ENCODE data around the gene COMP. TPM values are rescaled to one million over a fixed set of nuclear protein-coding genes. Genes with fewer than 3 reads are reported as not detected.

Gene COMP
- polyA plus RNA-seq, 1 donor (not counting 4 experiments of a cell fraction or from before 2014, with no cell fraction given), result not detected

DNA sequence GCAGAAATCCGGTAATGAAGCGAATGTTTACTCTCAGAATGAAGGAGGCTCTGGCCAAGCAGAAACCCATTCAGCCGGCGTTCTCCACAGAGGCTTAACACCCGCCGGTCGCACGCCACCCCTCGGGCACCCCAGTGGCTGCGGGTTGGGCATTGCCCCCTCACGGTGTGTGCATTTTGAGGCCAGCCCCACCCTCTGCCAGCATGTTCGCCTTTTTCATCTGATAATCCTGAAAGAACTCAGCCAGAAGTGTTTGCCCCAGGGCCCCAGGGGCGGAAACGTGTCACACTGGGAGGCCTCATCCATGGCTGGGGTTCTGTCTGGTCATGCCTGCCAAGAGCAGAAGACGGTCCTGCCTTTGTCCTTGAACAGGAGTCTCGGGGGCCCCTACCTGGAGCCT is 34.2 kb downstream of the COMP start:
- Histone ChIP-seq H3K79me2 (ENCODE audit: control insufficient read depth, insufficient read depth, low read length) (peaks cover 3% of the 10 kb centered on the region), H4K20me1 (ENCODE audit: control insufficient read depth, extremely low read depth, insufficient read depth, low read length) (no peaks in the 10 kb centered on the region), H3K27ac (ENCODE audit: control insufficient read depth, insufficient read depth, low read length) (peak overlapping the region; percentile 63), H3K9me3 (ENCODE audit: control insufficient read depth, low read depth, low read length) (no peaks in the 10 kb centered on the region), H2AFZ (ENCODE audit: control insufficient read depth, low read length) (peak overlapping the region; percentile 23), H3K4me2 (ENCODE audit: control insufficient read depth, extremely low read depth, insufficient read depth, low read depth, low read length) (peak overlapping the region; percentile 74), H3K4me3 (ENCODE audit: control insufficient read depth in 2 of 3, extremely low read depth in 1 of 3, insufficient read depth in 2 of 3, low read depth in 1 of 3, low read length in 3 of 3) (peak overlapping the region in 2 of 3 experiments; percentile 33 to 37), H3K9ac (ENCODE audit: control insufficient read depth, extremely low read depth, insufficient read depth, low read length) (peak overlapping the region; percentile 55), H3K9me1 (ENCODE audit: control insufficient read depth, extremely low read depth, insufficient read depth, low read length) (no peaks in the 10 kb centered on the region), H3K27me3 (ENCODE audit: control insufficient read depth, extremely low read depth, insufficient read depth, low read length) (no peaks in the 10 kb centered on the region), H3K36me3 (ENCODE audit: control insufficient read depth in 2 of 2, extremely low read depth in 1 of 2, insufficient read depth in 2 of 2, low read length in 2 of 2) (no peaks in the 10 kb centered on the region), H3K4me1 (ENCODE audit: control insufficient read depth, extremely low read depth, insufficient read depth, low read length) (peaks cover 41% of the 10 kb centered on the region)
- FAIRE-seq (peak; percentile 86), DNase-seq (ENCODE audit: low read depth, low spot score) (peak; percentile 67)
- TF ChIP-seq EZH2 (IDR thresholded peaks at IDR 0.05; ENCODE audit: low read length), result no peak
- TF ChIP-seq, protein P1, sequence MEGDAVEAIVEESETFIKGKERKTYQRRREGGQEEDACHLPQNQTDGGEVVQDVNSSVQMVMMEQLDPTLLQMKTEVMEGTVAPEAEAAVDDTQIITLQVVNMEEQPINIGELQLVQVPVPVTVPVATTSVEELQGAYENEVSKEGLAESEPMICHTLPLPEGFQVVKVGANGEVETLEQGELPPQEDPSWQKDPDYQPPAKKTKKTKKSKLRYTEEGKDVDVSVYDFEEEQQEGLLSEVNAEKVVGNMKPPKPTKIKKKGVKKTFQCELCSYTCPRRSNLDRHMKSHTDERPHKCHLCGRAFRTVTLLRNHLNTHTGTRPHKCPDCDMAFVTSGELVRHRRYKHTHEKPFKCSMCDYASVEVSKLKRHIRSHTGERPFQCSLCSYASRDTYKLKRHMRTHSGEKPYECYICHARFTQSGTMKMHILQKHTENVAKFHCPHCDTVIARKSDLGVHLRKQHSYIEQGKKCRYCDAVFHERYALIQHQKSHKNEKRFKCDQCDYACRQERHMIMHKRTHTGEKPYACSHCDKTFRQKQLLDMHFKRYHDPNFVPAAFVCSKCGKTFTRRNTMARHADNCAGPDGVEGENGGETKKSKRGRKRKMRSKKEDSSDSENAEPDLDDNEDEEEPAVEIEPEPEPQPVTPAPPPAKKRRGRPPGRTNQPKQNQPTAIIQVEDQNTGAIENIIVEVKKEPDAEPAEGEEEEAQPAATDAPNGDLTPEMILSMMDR (optimal IDR thresholded peaks at IDR 0.05 in 1 of 3, IDR thresholded peaks at IDR 0.05 in 1 of 3, conservative IDR thresholded peaks at IDR 0.05 in 1 of 3; ENCODE audit: extremely low read depth in 1 of 3, insufficient read depth in 2 of 3, low read length in 3 of 3), result peak in 1 of 3 experiments; percentile 54
- dilution Hi-C loops (cut with MboI; ENCODE audit: extremely low pct_ligation_motif_present, low sequenced_read_pairs), result no loop called here

DNA sequence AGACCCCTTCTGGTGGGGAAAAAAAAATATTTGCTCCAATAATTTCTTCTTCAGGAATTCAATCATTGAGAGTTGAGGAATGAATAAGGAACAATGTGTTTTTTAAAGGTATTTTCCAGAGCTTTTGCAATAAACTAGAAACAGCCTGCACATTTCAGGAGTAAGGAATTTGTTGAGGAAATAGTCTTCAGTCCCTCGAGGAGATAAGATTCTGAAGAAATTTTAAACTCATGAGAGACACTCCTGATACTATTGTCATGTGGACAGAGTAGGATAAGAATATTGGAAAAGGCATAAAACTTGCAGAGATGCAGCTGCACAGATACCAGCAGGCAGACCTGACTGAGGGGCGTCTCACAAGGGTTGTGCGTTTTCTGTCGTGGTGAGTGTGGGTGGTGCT is 36.6 kb downstream of the COMP start:
- no peak for DNase-seq (ENCODE audit: low read depth, low spot score)
- no peak overlapping the region for H2AFZ ChIP-seq (ENCODE audit: control insufficient read depth, low read length)
- TF ChIP-seq, protein P1 (optimal IDR thresholded peaks at IDR 0.05 in 1 of 3, IDR thresholded peaks at IDR 0.05 in 1 of 3, conservative IDR thresholded peaks at IDR 0.05 in 1 of 3; ENCODE audit: extremely low read depth in 1 of 3, insufficient read depth in 2 of 3, low read length in 3 of 3), result no peak
- TF ChIP-seq EZH2 (IDR thresholded peaks at IDR 0.05; ENCODE audit: low read length), result no peak
- peaks cover 23% of the 10 kb centered on the region for H3K4me1 ChIP-seq (ENCODE audit: control insufficient read depth, extremely low read depth, insufficient read depth, low read length)
- no peaks in the 10 kb centered on the region for H4K20me1 ChIP-seq (ENCODE audit: control insufficient read depth, extremely low read depth, insufficient read depth, low read length)
- FAIRE-seq, result no peak
- no peak overlapping the region for H3K4me3 ChIP-seq (ENCODE audit: control insufficient read depth in 2 of 3, extremely low read depth in 1 of 3, insufficient read depth in 2 of 3, low read depth in 1 of 3, low read length in 3 of 3)
- H3K79me2 ChIP-seq (ENCODE audit: control insufficient read depth, insufficient read depth, low read length), result no peaks in the 10 kb centered on the region
- no peaks in the 10 kb centered on the region for H3K36me3 ChIP-seq (ENCODE audit: control insufficient read depth in 2 of 2, extremely low read depth in 1 of 2, insufficient read depth in 2 of 2, low read length in 2 of 2)
- no peaks in the 10 kb centered on the region for H3K9me3 ChIP-seq (ENCODE audit: control insufficient read depth, low read depth, low read length)
- no peak overlapping the region for H3K4me2 ChIP-seq (ENCODE audit: control insufficient read depth, extremely low read depth, insufficient read depth, low read depth, low read length)
- H3K9me1 ChIP-seq (ENCODE audit: control insufficient read depth, extremely low read depth, insufficient read depth, low read length), result no peaks in the 10 kb centered on the region
- H3K9ac ChIP-seq (ENCODE audit: control insufficient read depth, extremely low read depth, insufficient read depth, low read length), result no peak overlapping the region
- dilution Hi-C loops (cut with MboI; ENCODE audit: extremely low pct_ligation_motif_present, low sequenced_read_pairs), result no loop called here
- no peaks in the 10 kb centered on the region for H3K27me3 ChIP-seq (ENCODE audit: control insufficient read depth, extremely low read depth, insufficient read depth, low read length)
- no peak overlapping the region for H3K27ac ChIP-seq (ENCODE audit: control insufficient read depth, insufficient read depth, low read length)
